Ishikawa (cell line): Measurements from ENCODE around the gene TRPC3.

ENCODE experiments used
- RAD21 ChIP-seq: IDR thresholded peaks from 2 replicates; pipeline ENCODE4 v1.6.1; 2012; ENCODE audit warnings: low read depth
- TF ChIP-seq, protein P1 (sequence below): IDR thresholded peaks from 2 replicates; pipeline ENCODE4 v1.6.1; 2012; ENCODE audit warnings: low read depth, mild to moderate bottlenecking

DNA sequence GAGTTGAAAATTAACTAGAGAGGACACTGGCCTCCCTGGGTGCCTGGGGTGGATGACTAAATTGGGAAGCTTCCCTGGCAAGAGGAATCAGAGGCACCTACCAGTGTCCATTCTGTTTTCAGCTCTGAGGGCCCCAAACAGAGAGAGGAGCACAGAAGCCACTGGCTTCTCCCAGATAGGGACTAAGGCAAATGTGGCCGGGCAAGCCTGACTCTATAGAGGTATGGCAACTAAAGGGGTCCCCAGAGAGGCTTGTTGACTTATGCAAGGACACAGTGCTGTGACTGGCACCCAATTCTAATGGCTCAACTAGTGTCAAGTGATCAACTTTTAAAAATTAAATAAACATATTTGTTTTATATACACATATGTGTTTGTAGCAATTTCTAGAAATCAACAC, 17.2 kb downstream of the TRPC3 start:
- TF ChIP-seq, protein P1, sequence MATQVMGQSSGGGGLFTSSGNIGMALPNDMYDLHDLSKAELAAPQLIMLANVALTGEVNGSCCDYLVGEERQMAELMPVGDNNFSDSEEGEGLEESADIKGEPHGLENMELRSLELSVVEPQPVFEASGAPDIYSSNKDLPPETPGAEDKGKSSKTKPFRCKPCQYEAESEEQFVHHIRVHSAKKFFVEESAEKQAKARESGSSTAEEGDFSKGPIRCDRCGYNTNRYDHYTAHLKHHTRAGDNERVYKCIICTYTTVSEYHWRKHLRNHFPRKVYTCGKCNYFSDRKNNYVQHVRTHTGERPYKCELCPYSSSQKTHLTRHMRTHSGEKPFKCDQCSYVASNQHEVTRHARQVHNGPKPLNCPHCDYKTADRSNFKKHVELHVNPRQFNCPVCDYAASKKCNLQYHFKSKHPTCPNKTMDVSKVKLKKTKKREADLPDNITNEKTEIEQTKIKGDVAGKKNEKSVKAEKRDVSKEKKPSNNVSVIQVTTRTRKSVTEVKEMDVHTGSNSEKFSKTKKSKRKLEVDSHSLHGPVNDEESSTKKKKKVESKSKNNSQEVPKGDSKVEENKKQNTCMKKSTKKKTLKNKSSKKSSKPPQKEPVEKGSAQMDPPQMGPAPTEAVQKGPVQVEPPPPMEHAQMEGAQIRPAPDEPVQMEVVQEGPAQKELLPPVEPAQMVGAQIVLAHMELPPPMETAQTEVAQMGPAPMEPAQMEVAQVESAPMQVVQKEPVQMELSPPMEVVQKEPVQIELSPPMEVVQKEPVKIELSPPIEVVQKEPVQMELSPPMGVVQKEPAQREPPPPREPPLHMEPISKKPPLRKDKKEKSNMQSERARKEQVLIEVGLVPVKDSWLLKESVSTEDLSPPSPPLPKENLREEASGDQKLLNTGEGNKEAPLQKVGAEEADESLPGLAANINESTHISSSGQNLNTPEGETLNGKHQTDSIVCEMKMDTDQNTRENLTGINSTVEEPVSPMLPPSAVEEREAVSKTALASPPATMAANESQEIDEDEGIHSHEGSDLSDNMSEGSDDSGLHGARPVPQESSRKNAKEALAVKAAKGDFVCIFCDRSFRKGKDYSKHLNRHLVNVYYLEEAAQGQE = no peak
- TF ChIP-seq RAD21 = no peak
